HG03457 (cell line): ENCODE measurements around the gene MYH4.

Experiments
- ATAC-seq: cut with Tn5 transposase; IDR thresholded peaks from one replicate; pipeline ENCODE4 v1.9.1; 2021; ENCODE audit warnings: moderate number of reproducible peaks; ENCODE audit not compliant: unreplicated experiment

Gene MYH4

GRCh38 chr17:10421900-10422542 lies 47.3 kb downstream of the MYH4 start, which contains the start of gene MYH8:
TSS of gene MYH8 (minus strand) at chr17:10421950. CDS start at chr17:10420227, 1,723 bp downstream.
- ATAC-seq, result no peak

- ATAC-seq, result no peak
Measured at GRCh38 chr17:10421211-10421610, 48.1 kb downstream of the MYH4 start.

GRCh38 chr17:10420811-10421210 lies 48.5 kb downstream of the MYH4 start:
- ATAC-seq, result no peak

- no peak for ATAC-seq
Measured at GRCh38 chr17:10417431-10417830, 51.9 kb downstream of the MYH4 start.

GRCh38 chr17:10415161-10415560 lies 54.2 kb downstream of the MYH4 start:
- no peak for ATAC-seq

- no peak for ATAC-seq
Measured at GRCh38 chr17:10403589-10403988, 65.8 kb downstream of the MYH4 start.

- ATAC-seq, result no peak
Measured at GRCh38 chr17:10398352-10398751, 71.0 kb downstream of the MYH4 start.

- no peak for ATAC-seq
Measured at GRCh38 chr17:10396524-10397163, 72.7 kb downstream of the MYH4 start.

GRCh38 chr17:10394201-10394887 lies 75.0 kb downstream of the MYH4 start:
- ATAC-seq, result no peak
